CD14-positive monocyte (primary cell): Measurements from ENCODE around the gene KPNA5. TPM values are rescaled to one million over a fixed set of nuclear protein-coding genes. Genes with fewer than 3 reads are reported as not detected.
A peak's percentile ranks its signal among the peaks of the same experiment; 100 is the strongest.

Source experiments
- DNase-seq, 3 donors: peaks; one replicate each; pipeline ENCODE4 v3.0.0-alpha.2; 2011 to 2022
- H2AFZ ChIP-seq: 2 replicates; pipeline ENCODE4 v1.6.0; 2012; ENCODE audit warnings: mild to moderate bottlenecking, low read depth, low read length, inconsistent platforms; ENCODE audit not compliant: insufficient read depth, poor library complexity, severe bottlenecking
- H3K27ac ChIP-seq, 2 donors: 1 replicate in 1 of 2; 2 replicates in 1 of 2; pipeline ENCODE4 v1.5.1; 2012 to 2013; ENCODE audit warnings: low read length in 2 of 2, control low read depth in 1 of 2, inconsistent platforms in 1 of 2, low read depth in 1 of 2, mild to moderate bottlenecking in 1 of 2
- H3K27me3 ChIP-seq, 2 donors: one replicate each; pipeline versions ENCODE4 v1.6.0 to v1.6.1; 2011 to 2013; ENCODE audit warnings: low read length in 2 of 2; ENCODE audit not compliant: control insufficient read depth in 2 of 2, insufficient read depth in 2 of 2
- H3K36me3 ChIP-seq, 2 donors: replicated peaks in 1 of 2; 1 replicate in 1 of 2; 2 replicates in 1 of 2; pipeline versions ENCODE4 v1.5.1 to v1.6.1; 2012 to 2013; ENCODE audit warnings: low read length in 2 of 2, control low read depth in 1 of 2, inconsistent platforms in 1 of 2, mild to moderate bottlenecking in 1 of 2; ENCODE audit not compliant: insufficient read depth in 2 of 2, control insufficient read depth in 1 of 2
- H3K4me1 ChIP-seq, 2 donors: 1 replicate in 1 of 2; 2 replicates in 1 of 2; pipeline versions ENCODE4 v1.5.1 to v1.6.1; 2012 to 2013; ENCODE audit warnings: low read length in 2 of 2, control low read depth in 1 of 2, inconsistent platforms in 1 of 2, mild to moderate bottlenecking in 1 of 2, moderate library complexity in 1 of 2; ENCODE audit not compliant: insufficient read depth in 2 of 2, control insufficient read depth in 1 of 2
- H3K4me2 ChIP-seq: replicated peaks from 2 replicates; pipeline ENCODE3; 2012; ENCODE audit warnings: low read length, moderate library complexity, mild to moderate bottlenecking; ENCODE audit not compliant: poor library complexity, severe bottlenecking; ENCODE audit errors: extremely low read depth
- H3K4me3 ChIP-seq, 3 experiments: fragments of 200-600 bp in 1 of 3; sonication (generic) in 1 of 3; replicated peaks in 1 of 3; 1 replicate in 2 of 3; 2 replicates in 1 of 3; pipeline ENCODE4 v1.5.1; 2011 to 2013; ENCODE audit warnings: low read length in 3 of 3, mild to moderate bottlenecking in 3 of 3, control low read depth in 2 of 3, low read depth in 2 of 3, inconsistent platforms in 1 of 3, moderate library complexity in 1 of 3
- H3K79me2 ChIP-seq: 2 replicates; pipeline ENCODE4 v1.6.0; 2012; ENCODE audit warnings: mild to moderate bottlenecking, control low read depth, inconsistent platforms, low read length, moderate library complexity; ENCODE audit not compliant: insufficient read depth
- H3K9ac ChIP-seq: 2 replicates; pipeline ENCODE4 v1.6.0; 2017; ENCODE audit warnings: low read length, mild to moderate bottlenecking; ENCODE audit not compliant: insufficient read depth, poor library complexity, severe bottlenecking
- H3K9me3 ChIP-seq, 2 donors: replicated peaks in 1 of 2; 1 replicate in 1 of 2; 2 replicates in 1 of 2; pipeline versions ENCODE4 v1.5.1 to v1.6.1; 2012 to 2013; ENCODE audit warnings: low read length in 2 of 2, control low read depth in 1 of 2; ENCODE audit not compliant: control insufficient read depth in 1 of 2, insufficient read depth in 1 of 2
- H4K20me1 ChIP-seq: 2 replicates; pipeline ENCODE4 v1.6.0; 2012; ENCODE audit warnings: mild to moderate bottlenecking, low read length, control low read depth, moderate library complexity; ENCODE audit not compliant: insufficient read depth
- H3K27ac Mint-ChIP-seq, 7 donors: one replicate each; pipeline ENCODE4 v1.8.0; 2020; ENCODE audit warnings: mild to moderate bottlenecking in 7 of 7, mixed read lengths in 7 of 7, moderate library complexity in 6 of 7, inconsistent platforms in 2 of 7
- H3K27me3 Mint-ChIP-seq, 3 donors: one replicate each; pipeline ENCODE4 v1.8.0; 2021 to 2022; ENCODE audit warnings: low read depth in 3 of 3, mild to moderate bottlenecking in 3 of 3, mixed read lengths in 3 of 3, moderate library complexity in 3 of 3, inconsistent platforms in 1 of 3
- H3K36me3 Mint-ChIP-seq, 2 donors: one replicate each; pipeline ENCODE4 v1.8.0; 2020; ENCODE audit warnings: mixed read lengths in 2 of 2, inconsistent platforms in 1 of 2, mild to moderate bottlenecking in 1 of 2
- H3K4me1 Mint-ChIP-seq: one replicate; pipeline ENCODE4 v1.8.0; 2020; ENCODE audit warnings: mild to moderate bottlenecking, mixed read lengths
- H3K4me3 Mint-ChIP-seq, 2 donors: one replicate each; pipeline ENCODE4 v1.8.0; 2020; ENCODE audit warnings: mild to moderate bottlenecking in 2 of 2, mixed read lengths in 2 of 2, moderate library complexity in 1 of 2
- H3K9me3 Mint-ChIP-seq, 7 donors: one replicate each; pipeline ENCODE4 v1.8.0; 2020 to 2022; ENCODE audit warnings: mixed read lengths in 7 of 7, mild to moderate bottlenecking in 6 of 7, moderate library complexity in 6 of 7, inconsistent platforms in 2 of 7
- CTCF ChIP-seq: fragments of 200-600 bp; IDR thresholded peaks from one replicate; pipeline ENCODE4 v1.8.0; 2022; ENCODE audit warnings: antibody characterized with exemption, mild to moderate bottlenecking
- WGBS: methylation state at CpG from one replicate; pipeline ENCODE4 v1.1.5; 2013; ENCODE audit warnings: missing lambda C conversion rate; ENCODE audit not compliant: insufficient coverage; 5-methylcytosine and 5-hydroxymethylcytosine counted together
- intact Hi-C, 2 donors: fragments of 100-400 bp; cut with micrococcal nuclease; formaldehyde crosslinking; loops; one replicate each; pipeline versions ENCODE4 v1.15.0 to v1.15.1; 2023
- polyA plus RNA-seq, 3 donors: library from polyadenylated mRNA; depleted of rRNA in 1 of 3; unstranded in 2 of 3; stranded (reverse) in 1 of 3; fragments of 300-500 nt in 2 of 3; fragments of >200 nt in 1 of 3; fragmentation: Illumina TruSeq in 2 of 3; gene quantifications; 1 replicate in 2 of 3; 2 replicates in 1 of 3; pipeline ENCODE4 v1.2.3, GENCODE V29; 2012 to 2021

Gene KPNA5
- polyA plus RNA-seq, 3 donors: 1.7 to 2.9 (median 2.3) TPM

- intact Hi-C loops: loop anchor here in 1 of 2 donors (5.0 kb wide), 1 partner anchor 93 kb away; the partner anchor contains the start of gene RWDD1
Measured at GRCh38 chr6:116665464-116665863, 15.5 kb upstream of the KPNA5 start.

DNA sequence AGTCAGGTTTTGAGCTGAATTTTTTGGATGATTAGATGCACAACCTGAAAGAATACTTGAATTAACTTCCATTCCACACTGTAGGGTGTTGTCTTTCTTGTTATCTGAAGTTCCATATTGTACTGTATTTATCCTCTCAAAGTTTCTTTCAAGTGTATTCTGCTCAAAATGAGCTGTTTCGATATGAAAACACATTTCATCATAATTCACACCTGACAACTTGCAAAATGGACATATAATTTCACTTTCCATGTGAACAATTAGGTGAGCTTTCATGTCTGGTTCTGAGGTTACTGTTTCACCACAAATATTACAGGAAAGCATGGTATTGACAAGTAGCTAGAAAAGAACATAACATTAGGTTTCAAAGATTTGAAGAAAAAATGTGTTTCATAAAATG lies 14.1 kb upstream of the KPNA5 start:
- H3K4me2 ChIP-seq: no peak overlapping the region
- H3K9me3 Mint-ChIP-seq: no peaks in the 10 kb centered on the region
- H3K27me3 Mint-ChIP-seq: no peaks in the 10 kb centered on the region
- intact Hi-C loops: loop anchor here (1.0 to 5.0 kb wide), 2 partner anchors 14 to 95 kb away; partner anchors contain the start of genes KPNA5 (in 1 of the 2) and RWDD1 (in 1 of the 2)
- H3K27ac ChIP-seq: peak overlapping the region in 1 of 2 donors; percentile 25
- no peak overlapping the region for H3K4me3 Mint-ChIP-seq
- H3K36me3 Mint-ChIP-seq: peaks cover 7 to 18% of the 10 kb centered on the region in 2 donors
- H2AFZ ChIP-seq: no peak overlapping the region
- WGBS: no CpG with 5 or more reads among the region's 1 CpG
- peaks cover 68% of the 10 kb centered on the region for H3K79me2 ChIP-seq
- H3K4me1 Mint-ChIP-seq: peaks cover 42% of the 10 kb centered on the region
- no peaks in the 10 kb centered on the region for H3K9me3 ChIP-seq
- peaks cover 3 to 8% of the 10 kb centered on the region in 2 donors for H3K36me3 ChIP-seq
- DNase-seq: no peak
- H3K27me3 ChIP-seq: no peaks in the 10 kb centered on the region
- no peak overlapping the region for H3K4me3 ChIP-seq
- no peak overlapping the region for H3K9ac ChIP-seq
- H3K4me1 ChIP-seq: peaks cover 11 to 41% of the 10 kb centered on the region in 2 donors
- H4K20me1 ChIP-seq: peaks cover 20% of the 10 kb centered on the region
- no peak for TF ChIP-seq CTCF
- peak overlapping the region in 1 of 7 donors; percentile 4 for H3K27ac Mint-ChIP-seq

More at GRCh38 chr6:116665464-116665863, 15.5 kb upstream of the KPNA5 start:
- Mint-ChIP-seq H3K9me3 (no peaks in the 10 kb centered on the region), H3K27me3 (no peaks in the 10 kb centered on the region), H3K36me3 (peaks cover 11 to 28% of the 10 kb centered on the region in 2 donors), H3K4me1 (peaks cover 45% of the 10 kb centered on the region), H3K27ac (no peak overlapping the region), H3K4me3 (peak overlapping the region in 1 of 2 donors; percentile 50)
- peak overlapping the region; percentile 9 for H3K9ac ChIP-seq
- H3K27ac ChIP-seq: peak overlapping the region in 1 of 2 donors; percentile 25
- H3K4me2 ChIP-seq: no peak overlapping the region
- no peak for TF ChIP-seq CTCF
- H3K27me3 ChIP-seq: no peaks in the 10 kb centered on the region
- peaks cover 82% of the 10 kb centered on the region for H3K79me2 ChIP-seq
- peaks cover 28% of the 10 kb centered on the region for H4K20me1 ChIP-seq
- no peaks in the 10 kb centered on the region for H3K9me3 ChIP-seq
- DNase-seq: no peak
- peaks cover 11 to 41% of the 10 kb centered on the region in 2 donors for H3K4me1 ChIP-seq
- no peak overlapping the region for H3K4me3 ChIP-seq
- WGBS: 100% methylated on average over 1 of the region's 7 CpGs
- H2AFZ ChIP-seq: no peak overlapping the region
- peaks cover 3 to 14% of the 10 kb centered on the region in 2 donors for H3K36me3 ChIP-seq
